Glutamatergic neuron (in vitro differentiated cells): Measurements from ENCODE around the gene SFMBT2. TPM values are rescaled to one million over a fixed set of nuclear protein-coding genes. Genes with fewer than 3 reads are reported as not detected.

Source experiments
- DNase-seq: peaks from one replicate; pipeline ENCODE4 v3.0.0; 2022
- H3K27ac Mint-ChIP-seq: one replicate; pipeline ENCODE4 v1.8.0; 2020; ENCODE audit warnings: mild to moderate bottlenecking, mixed read lengths, inconsistent platforms; ENCODE audit not compliant: unreplicated experiment
- H3K27me3 Mint-ChIP-seq: one replicate; pipeline ENCODE4 v1.8.0; 2020; ENCODE audit warnings: mild to moderate bottlenecking, moderate library complexity, mixed read lengths, inconsistent platforms; ENCODE audit not compliant: unreplicated experiment
- H3K36me3 Mint-ChIP-seq: one replicate; pipeline ENCODE4 v1.8.0; 2020; ENCODE audit warnings: mild to moderate bottlenecking, mixed read lengths, inconsistent platforms; ENCODE audit not compliant: unreplicated experiment
- H3K4me1 Mint-ChIP-seq: one replicate; pipeline ENCODE4 v1.8.0; 2020; ENCODE audit warnings: mild to moderate bottlenecking, low read depth, mixed read lengths, inconsistent platforms; ENCODE audit not compliant: unreplicated experiment
- H3K4me3 Mint-ChIP-seq: one replicate; pipeline ENCODE4 v1.8.0; 2020; ENCODE audit warnings: mild to moderate bottlenecking, mixed read lengths, inconsistent platforms; ENCODE audit not compliant: unreplicated experiment
- H3K9me3 Mint-ChIP-seq: one replicate; pipeline ENCODE4 v1.8.0; 2020; ENCODE audit warnings: mild to moderate bottlenecking, moderate library complexity, mixed read lengths, inconsistent platforms; ENCODE audit not compliant: unreplicated experiment
- total RNA-seq: library from RNA; stranded (reverse); fragmentation: NEBNext Ultra II Directional; extraction: Animal tissue kit (Norgen Biotek cat#: 25700); gene quantifications from one replicate; pipeline ENCODE4 v1.2.1, GENCODE V29; 2021; ENCODE audit not compliant: unreplicated experiment
- TF ChIP-seq, protein P1 (sequence below): fragments of 200-600 bp; sonication (generic); IDR thresholded peaks from one replicate; pipeline ENCODE4 v1.5.0; 2021; ENCODE audit not compliant: partially characterized antibody, unreplicated experiment

The SFMBT2 gene
- total RNA-seq, 1 donor from 2014 or later = 9.1 TPM

DNA sequence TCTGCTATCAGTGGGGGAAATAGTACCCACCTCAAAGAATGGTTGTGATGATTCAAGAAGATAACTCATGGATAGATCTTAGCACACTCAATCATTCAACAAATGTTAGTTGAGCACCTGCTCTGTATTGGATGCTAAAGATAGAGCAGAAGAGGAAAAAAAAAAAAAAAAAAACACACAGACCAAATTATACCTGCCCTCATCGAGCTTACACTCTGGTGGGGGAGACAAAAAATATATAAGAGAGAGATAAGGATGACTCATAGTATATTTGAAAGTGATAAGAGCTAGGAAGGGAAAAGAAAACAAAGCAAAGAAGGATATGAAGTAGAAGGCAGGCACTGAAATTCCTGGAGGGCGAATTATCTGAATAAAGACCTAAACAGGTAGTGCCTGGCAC lies 258.5 kb downstream of the SFMBT2 start:
- no peaks in the 10 kb centered on the region for H3K9me3 Mint-ChIP-seq
- DNase-seq = no peak
- H3K27ac Mint-ChIP-seq = no peak overlapping the region
- TF ChIP-seq, protein P1, sequence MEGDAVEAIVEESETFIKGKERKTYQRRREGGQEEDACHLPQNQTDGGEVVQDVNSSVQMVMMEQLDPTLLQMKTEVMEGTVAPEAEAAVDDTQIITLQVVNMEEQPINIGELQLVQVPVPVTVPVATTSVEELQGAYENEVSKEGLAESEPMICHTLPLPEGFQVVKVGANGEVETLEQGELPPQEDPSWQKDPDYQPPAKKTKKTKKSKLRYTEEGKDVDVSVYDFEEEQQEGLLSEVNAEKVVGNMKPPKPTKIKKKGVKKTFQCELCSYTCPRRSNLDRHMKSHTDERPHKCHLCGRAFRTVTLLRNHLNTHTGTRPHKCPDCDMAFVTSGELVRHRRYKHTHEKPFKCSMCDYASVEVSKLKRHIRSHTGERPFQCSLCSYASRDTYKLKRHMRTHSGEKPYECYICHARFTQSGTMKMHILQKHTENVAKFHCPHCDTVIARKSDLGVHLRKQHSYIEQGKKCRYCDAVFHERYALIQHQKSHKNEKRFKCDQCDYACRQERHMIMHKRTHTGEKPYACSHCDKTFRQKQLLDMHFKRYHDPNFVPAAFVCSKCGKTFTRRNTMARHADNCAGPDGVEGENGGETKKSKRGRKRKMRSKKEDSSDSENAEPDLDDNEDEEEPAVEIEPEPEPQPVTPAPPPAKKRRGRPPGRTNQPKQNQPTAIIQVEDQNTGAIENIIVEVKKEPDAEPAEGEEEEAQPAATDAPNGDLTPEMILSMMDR = no peak
- H3K36me3 Mint-ChIP-seq = no peaks in the 10 kb centered on the region
- no peaks in the 10 kb centered on the region for H3K4me1 Mint-ChIP-seq
- peaks cover 4% of the 10 kb centered on the region for H3K27me3 Mint-ChIP-seq
- no peak overlapping the region for H3K4me3 Mint-ChIP-seq

GRCh38 chr10:7151538-7151937 lies 259.3 kb downstream of the SFMBT2 start:
- Mint-ChIP-seq H3K9me3 (no peaks in the 10 kb centered on the region), H3K27me3 (peaks cover 4% of the 10 kb centered on the region)

DNA sequence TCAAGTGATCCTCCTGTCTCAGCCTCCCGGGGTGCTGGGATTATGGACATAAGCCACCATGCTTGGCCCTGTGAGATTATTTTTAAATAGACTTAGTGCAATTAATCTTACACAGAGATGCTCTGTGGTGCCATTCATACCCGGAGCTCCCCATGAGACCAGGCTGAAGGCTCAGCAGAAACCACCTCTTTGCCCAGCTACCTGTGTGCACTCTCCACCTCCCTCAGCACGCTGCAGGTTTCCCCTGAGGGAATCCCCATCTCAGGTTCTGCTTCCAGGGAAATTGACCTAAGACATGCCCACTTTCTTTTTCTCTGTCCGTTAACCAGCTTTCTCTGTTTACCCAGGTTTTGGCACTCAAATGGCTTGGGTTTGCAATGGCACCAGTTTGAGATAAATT lies 260.5 kb downstream of the SFMBT2 start:
- no peak for DNase-seq
- Mint-ChIP-seq H3K4me3 (no peak overlapping the region), H3K27ac (no peak overlapping the region), H3K4me1 (no peaks in the 10 kb centered on the region), H3K9me3 (no peaks in the 10 kb centered on the region), H3K27me3 (peaks cover 4% of the 10 kb centered on the region), H3K36me3 (no peaks in the 10 kb centered on the region)
- TF ChIP-seq, protein P1 = no peak

More at GRCh38 chr10:7151538-7151937, 259.3 kb downstream of the SFMBT2 start:
- Mint-ChIP-seq H3K27ac (no peak overlapping the region), H3K4me3 (no peak overlapping the region), H3K4me1 (no peaks in the 10 kb centered on the region), H3K36me3 (no peaks in the 10 kb centered on the region)
- TF ChIP-seq, protein P1 = no peak
- no peak for DNase-seq

DNA sequence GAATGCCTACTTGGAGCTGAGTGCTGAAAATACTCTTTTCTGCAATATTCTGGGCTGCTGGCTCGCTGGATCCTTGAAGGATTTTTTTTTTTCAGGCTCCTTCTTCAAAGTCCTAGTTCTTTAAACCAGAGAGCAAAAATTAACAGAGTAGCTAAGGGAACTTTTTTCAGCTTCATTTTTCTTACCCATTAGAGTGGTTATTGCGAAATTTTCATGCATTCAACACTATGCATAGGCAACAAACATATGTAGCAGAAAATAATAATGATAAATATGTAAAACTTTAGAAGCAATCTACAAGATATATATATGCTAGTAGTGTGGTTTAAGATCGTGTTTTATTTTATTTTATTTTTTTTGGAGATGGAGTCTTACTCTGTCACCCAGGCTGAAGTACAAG lies 264.6 kb downstream of the SFMBT2 start:
- no peak for DNase-seq
- H3K36me3 Mint-ChIP-seq = peaks cover 4% of the 10 kb centered on the region
- H3K4me3 Mint-ChIP-seq = no peak overlapping the region
- no peak overlapping the region for H3K27ac Mint-ChIP-seq
- peaks cover 4% of the 10 kb centered on the region for H3K27me3 Mint-ChIP-seq
- TF ChIP-seq, protein P1 = no peak
- no peaks in the 10 kb centered on the region for H3K4me1 Mint-ChIP-seq
- H3K9me3 Mint-ChIP-seq = no peaks in the 10 kb centered on the region

DNA sequence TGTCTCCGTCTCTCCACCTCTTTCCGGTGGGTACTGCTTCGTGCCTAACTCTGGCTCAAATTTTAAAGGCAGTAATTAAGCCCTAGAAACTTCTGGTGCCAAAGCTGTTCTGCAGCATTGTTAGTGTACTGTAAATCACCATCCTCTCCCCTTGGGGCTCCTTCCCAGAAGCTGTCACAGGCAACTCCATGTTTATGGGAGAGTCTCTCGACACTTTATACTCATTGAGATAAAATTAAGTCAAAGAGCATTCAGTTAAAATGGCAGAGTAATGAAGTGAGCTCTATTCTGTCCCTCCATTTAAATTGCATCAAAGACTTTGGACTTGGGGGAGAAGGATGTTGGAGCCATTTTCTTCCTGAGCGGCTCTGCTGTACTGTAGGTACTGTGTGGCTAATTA lies 274.8 kb downstream of the SFMBT2 start:
- H3K4me3 Mint-ChIP-seq = no peak overlapping the region
- H3K4me1 Mint-ChIP-seq = no peaks in the 10 kb centered on the region
- no peak overlapping the region for H3K27ac Mint-ChIP-seq
- no peaks in the 10 kb centered on the region for H3K27me3 Mint-ChIP-seq
- DNase-seq = no peak
- peaks cover 2% of the 10 kb centered on the region for H3K9me3 Mint-ChIP-seq
- TF ChIP-seq, protein P1 = no peak
- H3K36me3 Mint-ChIP-seq = peaks cover 5% of the 10 kb centered on the region
